ENCODE results near the gene LARP4B.

LARP4B gene

GRCh38 chr10:787933-788651 lies 143.4 kb downstream of the LARP4B start:
- H3K27ac ChIP-seq, result no peak overlapping the region
- TF ChIP-seq CTCF (conservative IDR thresholded peaks at IDR 0.05), result no peak

DNA sequence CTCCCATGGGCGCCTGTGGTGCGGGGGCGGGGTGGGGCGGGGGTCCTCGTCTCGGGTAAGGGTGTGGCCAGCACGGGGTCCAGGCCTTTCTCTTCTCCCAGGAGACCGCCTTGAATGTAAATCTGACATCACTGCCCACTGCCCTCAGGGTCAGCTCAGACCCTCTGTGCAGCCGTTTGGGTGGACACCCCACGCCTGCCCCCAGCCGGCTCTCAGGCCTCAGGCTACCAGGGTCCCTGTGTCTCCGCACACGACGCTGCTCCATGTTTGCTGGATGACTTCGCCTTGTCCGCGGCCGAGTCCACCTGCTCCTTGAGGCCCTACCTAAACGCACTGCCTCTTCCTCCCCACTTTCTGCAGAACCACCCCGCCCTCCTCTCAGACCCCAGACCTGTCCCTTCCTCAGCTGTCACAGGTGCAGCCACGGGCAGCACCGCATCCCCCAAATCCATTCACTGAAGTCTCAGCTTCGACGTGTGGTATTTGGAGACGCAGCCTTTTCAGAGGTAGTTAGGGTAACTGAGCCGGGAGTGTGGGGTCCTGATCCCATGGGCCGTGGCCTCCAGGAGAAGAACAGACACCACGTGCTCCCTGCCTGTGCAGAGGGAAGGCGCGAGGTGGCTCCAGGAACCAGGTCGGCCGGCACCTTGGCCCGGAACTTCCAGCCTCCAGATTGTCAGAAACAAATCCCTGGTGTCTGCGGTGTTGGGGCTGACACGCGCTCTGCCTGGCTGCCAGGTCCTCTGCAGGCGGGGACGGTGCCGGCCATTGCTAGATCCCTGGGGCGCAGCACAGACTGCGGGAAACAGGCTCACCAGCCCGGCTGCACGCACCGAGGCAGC lies 144.7 kb downstream of the LARP4B start:
- no peak for TF ChIP-seq CTCF (conservative IDR thresholded peaks at IDR 0.05)
- H3K27ac ChIP-seq, result no peak overlapping the region

- H3K27ac ChIP-seq, result no peak overlapping the region
- no peak for TF ChIP-seq CTCF (conservative IDR thresholded peaks at IDR 0.05)
Measured at GRCh38 chr10:785861-786214, 145.7 kb downstream of the LARP4B start.

DNA sequence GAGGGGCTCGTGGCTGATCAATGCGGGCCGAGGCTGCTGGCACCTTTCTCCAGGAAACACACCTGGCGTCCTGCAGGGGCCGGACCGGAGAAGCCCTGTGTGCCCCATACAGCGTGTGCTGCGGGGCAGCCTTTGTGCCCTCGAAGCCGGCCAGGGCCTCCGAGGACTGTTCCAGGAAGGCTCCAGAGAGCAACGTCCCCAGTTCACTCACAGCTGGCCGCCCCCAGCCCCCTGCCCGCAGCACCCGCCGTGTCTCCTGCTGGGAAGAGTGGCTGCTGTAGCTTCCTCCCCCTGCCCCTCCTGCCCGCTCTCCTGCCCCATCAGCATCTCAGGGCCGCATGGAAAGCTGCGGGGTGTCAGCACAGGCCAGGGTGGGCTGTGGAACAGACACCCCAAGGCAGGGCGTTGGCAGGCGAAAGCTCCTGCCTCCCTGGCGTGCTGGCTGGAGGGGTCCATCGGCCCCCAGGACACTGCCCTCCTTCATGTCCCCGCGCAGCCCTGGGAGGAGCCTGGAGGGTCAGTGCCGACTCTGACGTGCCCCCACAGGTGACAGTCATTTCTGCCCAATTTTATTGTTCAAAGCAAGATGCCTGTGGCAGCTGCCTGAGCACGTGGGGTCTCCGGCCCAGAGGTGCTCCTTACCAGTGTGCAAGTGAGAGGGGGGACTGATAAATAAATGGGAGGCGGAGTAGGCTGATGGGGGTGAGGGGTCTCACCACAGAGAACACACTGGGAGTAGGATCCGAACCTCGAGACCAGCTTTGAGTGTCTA lies 146.2 kb downstream of the LARP4B start:
- H3K27ac ChIP-seq, result peak overlapping the region; percentile 64; the same call in 1 of the 2 replicates
- TF ChIP-seq CTCF (conservative IDR thresholded peaks at IDR 0.05), result 0 out of 2 replicates have a peak, but pooled peaks have one; percentile 0

DNA sequence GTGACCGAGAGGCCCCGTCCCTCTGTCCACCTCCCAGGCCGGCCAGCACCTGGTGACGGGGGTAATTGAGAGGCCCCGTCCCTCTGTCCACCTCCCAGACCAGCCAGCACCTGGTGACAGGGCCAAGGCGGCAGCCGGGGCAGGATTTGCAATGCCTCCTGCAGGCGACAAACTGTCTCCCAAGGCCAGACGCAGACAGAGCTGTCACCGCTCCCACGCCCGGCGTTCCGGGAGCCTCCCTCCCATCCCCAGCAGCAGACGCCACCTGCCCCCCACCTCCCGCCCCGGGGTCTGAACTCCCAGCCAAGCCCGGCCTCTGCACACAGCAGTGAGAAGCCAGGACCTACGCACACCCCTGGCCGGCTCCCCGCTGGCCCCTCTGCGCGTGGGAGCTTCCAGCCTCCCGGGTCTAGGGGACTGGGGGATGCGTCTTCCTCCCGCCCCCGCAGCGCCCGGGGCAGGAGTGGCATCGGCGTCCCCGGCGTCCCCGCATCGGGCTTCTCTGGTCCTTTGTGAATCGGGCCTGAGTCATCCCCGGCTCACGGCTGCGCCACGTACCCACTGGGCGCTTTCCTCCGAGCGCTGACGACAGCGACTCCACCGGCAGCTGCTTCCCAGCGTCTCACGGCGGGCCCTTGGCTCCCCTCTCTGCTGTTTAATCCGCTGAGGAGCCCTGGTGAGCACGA lies 147.0 kb downstream of the LARP4B start:
- peak overlapping the region; percentile 64; the same call in 1 of the 2 replicates for H3K27ac ChIP-seq
- peak; percentile 50 for TF ChIP-seq CTCF (conservative IDR thresholded peaks at IDR 0.05)

DNA sequence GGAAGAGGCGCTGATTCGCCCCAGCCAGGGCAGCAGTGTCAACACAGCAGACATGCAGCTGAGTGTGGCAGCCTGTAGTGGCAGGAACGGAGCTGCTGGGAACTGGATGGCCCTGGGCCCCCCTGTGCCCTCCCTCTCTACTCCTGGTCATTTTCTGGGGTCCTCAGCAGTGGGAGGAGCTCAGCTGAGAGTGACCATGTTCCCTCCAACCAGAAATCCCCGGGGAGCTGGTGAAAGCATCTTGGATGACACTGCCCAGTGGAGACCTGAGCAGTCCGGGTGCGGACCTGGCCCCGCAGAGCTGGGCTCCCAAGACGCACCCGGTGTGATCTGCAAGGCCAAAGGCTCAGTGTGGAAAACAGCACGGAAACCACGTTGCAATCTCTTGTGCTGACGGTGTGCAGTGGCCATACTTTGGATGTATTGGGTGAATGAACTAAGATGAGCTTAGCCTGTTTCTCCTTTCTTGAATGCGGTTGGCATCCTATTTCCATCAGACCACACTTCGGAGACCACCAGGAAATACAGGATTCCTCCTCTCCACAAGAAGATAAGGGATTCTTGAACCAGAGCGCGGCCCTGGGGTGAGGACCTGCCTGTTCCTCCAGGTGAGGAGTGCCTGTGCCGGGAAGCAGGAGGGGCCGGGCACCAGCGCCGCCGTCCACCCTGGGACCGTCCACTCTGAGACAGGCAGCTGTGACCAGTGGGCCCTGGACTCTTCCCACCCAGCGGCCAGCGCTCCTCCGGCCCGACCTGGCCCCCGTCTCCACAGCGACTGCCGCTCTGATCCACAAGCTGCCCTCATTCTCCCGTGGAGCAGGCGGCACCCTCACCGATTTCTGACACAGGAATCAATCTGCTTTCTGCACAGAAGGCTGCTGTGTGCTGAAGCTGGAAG lies 148.5 kb downstream of the LARP4B start:
- H3K27ac ChIP-seq, result no peak overlapping the region

More for the DNA sequence above, 148.5 kb downstream of the LARP4B start:
- no peak for TF ChIP-seq CTCF (conservative IDR thresholded peaks at IDR 0.05)

All from VCaP (cell line).